HG03469 (cell line): ENCODE data around the gene EIF4A3.

Source experiments
- ATAC-seq: cut with Tn5 transposase; IDR thresholded peaks from one replicate; pipeline ENCODE4 v1.9.1; 2021; ENCODE audit warnings: mild to moderate bottlenecking, moderate library complexity, moderate number of reproducible peaks; ENCODE audit not compliant: unreplicated experiment

The EIF4A3 gene

GRCh38 chr17:80113033-80113484 lies 33.9 kb downstream of the EIF4A3 start:
- no peak for ATAC-seq

- ATAC-seq = no peak
Observed at GRCh38 chr17:80112471-80113032, 34.4 kb downstream of the EIF4A3 start.

GRCh38 chr17:80111702-80112470 lies 35.0 kb downstream of the EIF4A3 start:
- no peak for ATAC-seq

GRCh38 chr17:80110927-80111701 lies 35.8 kb downstream of the EIF4A3 start:
- no peak for ATAC-seq

- ATAC-seq = no peak
Observed at GRCh38 chr17:80110447-80110812, 36.5 kb downstream of the EIF4A3 start.

- no peak for ATAC-seq
Observed at GRCh38 chr17:80109713-80110446, 37.0 kb downstream of the EIF4A3 start.

- no peak for ATAC-seq
Observed at GRCh38 chr17:80109066-80109660, 37.8 kb downstream of the EIF4A3 start.

GRCh38 chr17:80108036-80108971 lies 38.6 kb downstream of the EIF4A3 start:
- no peak for ATAC-seq

GRCh38 chr17:80107231-80108021 lies 39.5 kb downstream of the EIF4A3 start:
- no peak for ATAC-seq

- no peak for ATAC-seq
Observed at GRCh38 chr17:80106751-80107150, 40.2 kb downstream of the EIF4A3 start.

- no peak for ATAC-seq
Observed at GRCh38 chr17:80106176-80106575, 40.8 kb downstream of the EIF4A3 start.

- no peak for ATAC-seq
Observed at GRCh38 chr17:80105762-80106161, 41.2 kb downstream of the EIF4A3 start.

- ATAC-seq = no peak
Observed at GRCh38 chr17:80104956-80105375, 42.0 kb downstream of the EIF4A3 start.

GRCh38 chr17:80104321-80104955 lies 42.5 kb downstream of the EIF4A3 start:
- ATAC-seq = no peak

GRCh38 chr17:80103449-80104085 lies 43.4 kb downstream of the EIF4A3 start:
- no peak for ATAC-seq

- no peak for ATAC-seq
Observed at GRCh38 chr17:80102664-80103448, 44.1 kb downstream of the EIF4A3 start.
